Measurements from ENCODE around the gene HS6ST2.

- no peak for TF ChIP-seq CTCF (optimal IDR thresholded peaks at IDR 0.05 in 1 of 3, IDR thresholded peaks at IDR 0.05 in 1 of 3, conservative IDR thresholded peaks at IDR 0.05 in 1 of 3; ENCODE audit: extremely low read depth in 1 of 3, insufficient read depth in 2 of 3, low read length in 3 of 3)
- TF ChIP-seq EZH2 (IDR thresholded peaks at IDR 0.05; ENCODE audit: low read length), result no peak
Measured at GRCh38 chrX:132609362-132609848, 349.0 kb downstream of the HS6ST2 start.
